HepG2 (cell line): Measurements from ENCODE around the gene ATP6V1F. TPM values are rescaled to one million over a fixed set of nuclear protein-coding genes. Genes with fewer than 3 reads are reported as not detected.

Experiments used
- ATAC-seq: fragments of 200-7000 bp; cut with Tn5 transposase; 3 replicates; pipeline ENCODE4 v1.9.1; 2020; ENCODE audit warnings: mild to moderate bottlenecking, moderate library complexity
- BruUV-seq: library from RNA; stranded (reverse); fragments of 400-500 nt; replicated peaks from 2 replicates; lab custom pipeline; 2021; lab: Mats Ljungman, UMichigan
- CTCF ChIA-PET: fragments of 300-600 bp; formaldehyde crosslinking; extraction: SDS; loops from one replicate; lab custom pipeline; 2021; ENCODE audit warnings: low total read pairs, inconsistent platforms, low intra/inter-chr PET ratio; lab: Yijun Ruan, JAX
- POLR2A ChIA-PET: fragments of 350-600 bp; sonication (Branson Sonifier 250); formaldehyde crosslinking; loops from one replicate; lab custom pipeline; 2020; ENCODE audit warnings: antibody characterized with exemption, inconsistent platforms; lab: Yijun Ruan, JAX
- DNase-seq: peaks from one replicate; pipeline ENCODE4 v3.0.0-alpha.2; 2015; ENCODE audit warnings: low spot score
- FAIRE-seq: peaks from 3 replicates; lab custom pipeline; 2011; peaks lifted over from hg19 to GRCh38; lab: Jason Lieb, UNC
- H2AFZ ChIP-seq: one replicate; pipeline ENCODE4 v1.6.1; 2011; ENCODE audit warnings: low read length, inconsistent platforms
- H3K27ac ChIP-seq: fragments of 300-600 bp; 3 replicates; pipeline ENCODE4 v1.8.0; 2011; ENCODE audit warnings: mixed run types, mild to moderate bottlenecking, mixed read lengths, low read length, inconsistent platforms; ENCODE audit not compliant: insufficient read depth; ENCODE audit errors: extremely low read length
- H3K27me3 ChIP-seq, 2 experiments: fragments of 200-600 bp in 1 of 2; 2 replicates in 1 of 2; 3 replicates in 1 of 2; pipeline versions ENCODE4 v1.6.0 to v1.8.0; 2011; ENCODE audit warnings: low read length in 2 of 2, mild to moderate bottlenecking in 2 of 2, moderate library complexity in 2 of 2, inconsistent platforms in 1 of 2; ENCODE audit not compliant: insufficient read depth in 2 of 2, control insufficient read depth in 1 of 2
- H3K36me3 ChIP-seq, 2 experiments: fragments of 200-600 bp in 1 of 2; replicated peaks in 1 of 2; 2 replicates in 1 of 2; 3 replicates in 1 of 2; pipeline versions ENCODE4 v1.5.1 to v1.8.0; 2011; ENCODE audit warnings: low read length in 2 of 2, inconsistent platforms in 1 of 2; ENCODE audit not compliant: insufficient read depth in 2 of 2, control insufficient read depth in 1 of 2
- H3K4me1 ChIP-seq: 2 replicates; pipeline ENCODE4 v1.5.1; 2012; ENCODE audit warnings: low read length, inconsistent platforms; ENCODE audit not compliant: insufficient read depth
- H3K4me2 ChIP-seq: 2 replicates; pipeline ENCODE4 v1.6.0; 2011; ENCODE audit warnings: low read depth, low read length, inconsistent platforms
- H3K4me3 ChIP-seq, 3 experiments: fragments of 200-600 bp in 1 of 3; sonication (generic), shearing (Covaris generic) in 1 of 3; replicated peaks in 1 of 3; 2 replicates each; pipeline ENCODE4 v1.5.1; 2011 to 2016; ENCODE audit warnings: low read length in 3 of 3, inconsistent platforms in 2 of 3, low read depth in 2 of 3, mild to moderate bottlenecking in 2 of 3, control low read depth in 1 of 3, mixed read lengths in 1 of 3; ENCODE audit not compliant: insufficient read depth in 1 of 3
- H3K79me2 ChIP-seq: one replicate; pipeline ENCODE4 v1.6.1; 2011; ENCODE audit warnings: low read length, inconsistent platforms; ENCODE audit not compliant: insufficient read depth
- H3K9ac ChIP-seq: 2 replicates; pipeline ENCODE4 v1.6.0; 2011; ENCODE audit warnings: mild to moderate bottlenecking, low read depth, low read length, inconsistent platforms; ENCODE audit not compliant: insufficient read depth
- H3K9me3 ChIP-seq: 2 replicates; pipeline ENCODE4 v1.5.1; 2012; ENCODE audit warnings: mild to moderate bottlenecking, low read length
- H4K20me1 ChIP-seq: 2 replicates; pipeline ENCODE4 v1.6.0; 2011; ENCODE audit warnings: inconsistent platforms, mild to moderate bottlenecking, low read length, moderate library complexity; ENCODE audit not compliant: insufficient read depth
- FIP1L1 ChIP-seq: fragments of 200-400 bp; formaldehyde crosslinking; IDR thresholded peaks from 2 replicates; pipeline ENCODE4 v1.6.1; 2018; ENCODE audit warnings: low read depth, mild to moderate bottlenecking, low read length, moderate library complexity, borderline replicate concordance; ENCODE audit not compliant: insufficient read depth
- RCOR2 ChIP-seq: IDR thresholded peaks from 2 replicates; pipeline ENCODE4 v1.6.1; 2016; ENCODE audit warnings: missing biosample characterization, missing genetic modification reagents
- ZBTB7A ChIP-seq: sonication (generic); formaldehyde crosslinking; IDR thresholded peaks from 2 replicates; pipeline ENCODE4 v1.8.0; 2022; ENCODE audit warnings: mild to moderate bottlenecking, missing genetic modification reagents
- ZNF781 ChIP-seq: sonication (generic); formaldehyde crosslinking; IDR thresholded peaks from 2 replicates; pipeline ENCODE4 v1.5.1; 2020; ENCODE audit warnings: borderline replicate concordance, mild to moderate bottlenecking, missing genetic modification reagents; ENCODE audit errors: not compliant biosample characterization
- WGBS: methylation state at CpG from one replicate; pipeline ENCODE4 v1.1.6; 2017; ENCODE audit warnings: low lambda C conversion rate; 5-methylcytosine and 5-hydroxymethylcytosine counted together
- in situ Hi-C: cut with HindIII; loops from 2 replicates; pipeline ENCODE4 v1.10.0; 2017; ENCODE audit warnings: low pct_unique_long_range_greater_than_20kb; ENCODE audit not compliant: extremely low pct_ligation_motif_present
- intact Hi-C: fragments of 100-400 bp; cut with micrococcal nuclease; formaldehyde crosslinking; loops from one replicate; pipeline ENCODE4 v1.10.0; 2022; ENCODE audit not compliant: unreplicated experiment
- polyA plus RNA-seq, 8 experiments: library from polyadenylated mRNA; depleted of rRNA in 3 of 8; stranded (reverse) in 7 of 8; unstranded in 1 of 8; fragments of >200 nt; fragmentation: Illumina TruSeq in 4 of 8; extraction: Trizol in 4 of 8; gene quantifications; 2 replicates each; pipeline versions ENCODE4 v1.2.1 to v1.2.3, GENCODE V29; 2011 to 2016; ENCODE audit warnings: low read depth in 4 of 8, missing spikeins in 1 of 8, mixed read lengths in 1 of 8; ENCODE audit not compliant: insufficient read depth in 1 of 8
- total RNA-seq, 5 experiments: library from RNA; depleted of rRNA; stranded (reverse); fragments of >200 nt; fragmentation: Illumina TruSeq; extraction: Trizol; gene quantifications; 2 replicates each; pipeline ENCODE4 v1.2.3, GENCODE V29; 2016; ENCODE audit warnings: low read depth in 1 of 5
- TF ChIP-seq, protein P1 (sequence below): sonication (generic); formaldehyde crosslinking; IDR thresholded peaks from 2 replicates; pipeline ENCODE4 v1.5.1; 2020; ENCODE audit warnings: mild to moderate bottlenecking, missing genetic modification reagents, borderline replicate concordance
- TF ChIP-seq, protein P2 (sequence below): sonication (generic); formaldehyde crosslinking; IDR thresholded peaks from 2 replicates; pipeline ENCODE4 v1.5.1; 2020; ENCODE audit warnings: mild to moderate bottlenecking, missing genetic modification reagents, moderate library complexity
- TF ChIP-seq, protein P3 (sequence below): sonication (generic); formaldehyde crosslinking; IDR thresholded peaks from 2 replicates; pipeline ENCODE4 v1.4.0; 2020; ENCODE audit warnings: missing genetic modification reagents

The ATP6V1F gene
- total and polyA plus RNA-seq, 2 of the 13 experiments (the other 11 are each of a cell fraction or from before 2014, with no cell fraction given): 87.2 to 132 TPM

GRCh38 chr7:128914566-128915151 lies 52.0 kb downstream of the ATP6V1F start:
- Histone ChIP-seq H3K4me2 (no peak overlapping the region), H3K79me2 (no peaks in the 10 kb centered on the region), H3K9me3 (no peaks in the 10 kb centered on the region), H3K36me3 (no peaks in the 10 kb centered on the region), H2AFZ (no peak overlapping the region), H3K27ac (no peak overlapping the region), H3K4me1 (peaks cover 19% of the 10 kb centered on the region), H3K27me3 (peaks cover 2 to 46% of the 10 kb centered on the region in 2 experiments; a peak in 4 of 5 replicates), H3K4me3 (no peak overlapping the region), H4K20me1 (no peaks in the 10 kb centered on the region), H3K9ac (no peak overlapping the region)
- intact Hi-C loops: no loop called here
- ChIA-PET POLR2A (no interaction called here), CTCF (no interaction called here)
- FAIRE-seq: no peak
- no peak for DNase-seq
- TF ChIP-seq, protein P1, sequence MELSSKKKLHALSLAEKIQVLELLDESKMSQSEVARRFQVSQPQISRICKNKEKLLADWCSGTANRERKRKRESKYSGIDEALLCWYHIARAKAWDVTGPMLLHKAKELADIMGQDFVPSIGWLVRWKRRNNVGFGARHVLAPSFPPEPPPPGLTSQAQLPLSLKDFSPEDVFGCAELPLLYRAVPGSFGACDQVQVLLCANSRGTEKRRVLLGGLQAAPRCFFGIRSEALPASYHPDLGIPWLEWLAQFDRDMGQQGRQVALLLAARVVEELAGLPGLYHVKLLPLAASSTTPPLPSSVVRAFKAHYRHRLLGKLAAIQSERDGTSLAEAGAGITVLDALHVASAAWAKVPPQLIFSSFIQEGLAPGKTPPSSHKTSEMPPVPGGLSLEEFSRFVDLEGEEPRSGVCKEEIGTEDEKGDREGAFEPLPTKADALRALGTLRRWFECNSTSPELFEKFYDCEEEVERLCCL (CRISPR knock-in tag): no peak
- TF ChIP-seq FIP1L1: no peak
- in situ Hi-C loops: no loop called here
- peak; percentile 66 for ATAC-seq
- 10% methylated on average over 6 of the region's 11 CpGs for WGBS
- no TSS peak for BruUV-seq

GRCh38 chr7:128915271-128915819 lies 52.7 kb downstream of the ATP6V1F start:
- intact Hi-C loops (no loop called here), in situ Hi-C loops (no loop called here)
- FAIRE-seq: no peak
- no peak for DNase-seq
- CTCF ChIA-PET: no interaction called here
- H3K79me2 ChIP-seq: no peaks in the 10 kb centered on the region
- H3K9ac ChIP-seq: no peak overlapping the region
- 52% methylated on average over 23 of the region's 34 CpGs for WGBS
- H2AFZ ChIP-seq: no peak overlapping the region
- H3K36me3 ChIP-seq: no peaks in the 10 kb centered on the region
- ATAC-seq: no peak
- H3K4me3 ChIP-seq: no peak overlapping the region
- H4K20me1 ChIP-seq: no peaks in the 10 kb centered on the region
- POLR2A ChIA-PET: no interaction called here
- peaks cover 12% of the 10 kb centered on the region for H3K4me1 ChIP-seq
- no peaks in the 10 kb centered on the region for H3K9me3 ChIP-seq
- H3K27me3 ChIP-seq: peaks cover 2 to 46% of the 10 kb centered on the region in 2 experiments; a peak in 4 of 5 replicates
- H3K27ac ChIP-seq: no peak overlapping the region
- BruUV-seq: no TSS peak
- no peak overlapping the region for H3K4me2 ChIP-seq
- no peak for TF ChIP-seq RCOR2
- TF ChIP-seq ZNF781 (CRISPR knock-in tag): no peak
- TF ChIP-seq, protein P2, sequence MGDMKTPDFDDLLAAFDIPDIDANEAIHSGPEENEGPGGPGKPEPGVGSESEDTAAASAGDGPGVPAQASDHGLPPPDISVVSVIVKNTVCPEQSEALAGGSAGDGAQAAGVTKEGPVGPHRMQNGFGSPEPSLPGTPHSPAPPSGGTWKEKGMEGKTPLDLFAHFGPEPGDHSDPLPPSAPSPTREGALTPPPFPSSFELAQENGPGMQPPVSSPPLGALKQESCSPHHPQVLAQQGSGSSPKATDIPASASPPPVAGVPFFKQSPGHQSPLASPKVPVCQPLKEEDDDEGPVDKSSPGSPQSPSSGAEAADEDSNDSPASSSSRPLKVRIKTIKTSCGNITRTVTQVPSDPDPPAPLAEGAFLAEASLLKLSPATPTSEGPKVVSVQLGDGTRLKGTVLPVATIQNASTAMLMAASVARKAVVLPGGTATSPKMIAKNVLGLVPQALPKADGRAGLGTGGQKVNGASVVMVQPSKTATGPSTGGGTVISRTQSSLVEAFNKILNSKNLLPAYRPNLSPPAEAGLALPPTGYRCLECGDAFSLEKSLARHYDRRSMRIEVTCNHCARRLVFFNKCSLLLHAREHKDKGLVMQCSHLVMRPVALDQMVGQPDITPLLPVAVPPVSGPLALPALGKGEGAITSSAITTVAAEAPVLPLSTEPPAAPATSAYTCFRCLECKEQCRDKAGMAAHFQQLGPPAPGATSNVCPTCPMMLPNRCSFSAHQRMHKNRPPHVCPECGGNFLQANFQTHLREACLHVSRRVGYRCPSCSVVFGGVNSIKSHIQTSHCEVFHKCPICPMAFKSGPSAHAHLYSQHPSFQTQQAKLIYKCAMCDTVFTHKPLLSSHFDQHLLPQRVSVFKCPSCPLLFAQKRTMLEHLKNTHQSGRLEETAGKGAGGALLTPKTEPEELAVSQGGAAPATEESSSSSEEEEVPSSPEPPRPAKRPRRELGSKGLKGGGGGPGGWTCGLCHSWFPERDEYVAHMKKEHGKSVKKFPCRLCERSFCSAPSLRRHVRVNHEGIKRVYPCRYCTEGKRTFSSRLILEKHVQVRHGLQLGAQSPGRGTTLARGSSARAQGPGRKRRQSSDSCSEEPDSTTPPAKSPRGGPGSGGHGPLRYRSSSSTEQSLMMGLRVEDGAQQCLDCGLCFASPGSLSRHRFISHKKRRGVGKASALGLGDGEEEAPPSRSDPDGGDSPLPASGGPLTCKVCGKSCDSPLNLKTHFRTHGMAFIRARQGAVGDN: no peak
- TF ChIP-seq ZBTB7A (CRISPR knock-in tag): no peak
- TF ChIP-seq, protein P3, sequence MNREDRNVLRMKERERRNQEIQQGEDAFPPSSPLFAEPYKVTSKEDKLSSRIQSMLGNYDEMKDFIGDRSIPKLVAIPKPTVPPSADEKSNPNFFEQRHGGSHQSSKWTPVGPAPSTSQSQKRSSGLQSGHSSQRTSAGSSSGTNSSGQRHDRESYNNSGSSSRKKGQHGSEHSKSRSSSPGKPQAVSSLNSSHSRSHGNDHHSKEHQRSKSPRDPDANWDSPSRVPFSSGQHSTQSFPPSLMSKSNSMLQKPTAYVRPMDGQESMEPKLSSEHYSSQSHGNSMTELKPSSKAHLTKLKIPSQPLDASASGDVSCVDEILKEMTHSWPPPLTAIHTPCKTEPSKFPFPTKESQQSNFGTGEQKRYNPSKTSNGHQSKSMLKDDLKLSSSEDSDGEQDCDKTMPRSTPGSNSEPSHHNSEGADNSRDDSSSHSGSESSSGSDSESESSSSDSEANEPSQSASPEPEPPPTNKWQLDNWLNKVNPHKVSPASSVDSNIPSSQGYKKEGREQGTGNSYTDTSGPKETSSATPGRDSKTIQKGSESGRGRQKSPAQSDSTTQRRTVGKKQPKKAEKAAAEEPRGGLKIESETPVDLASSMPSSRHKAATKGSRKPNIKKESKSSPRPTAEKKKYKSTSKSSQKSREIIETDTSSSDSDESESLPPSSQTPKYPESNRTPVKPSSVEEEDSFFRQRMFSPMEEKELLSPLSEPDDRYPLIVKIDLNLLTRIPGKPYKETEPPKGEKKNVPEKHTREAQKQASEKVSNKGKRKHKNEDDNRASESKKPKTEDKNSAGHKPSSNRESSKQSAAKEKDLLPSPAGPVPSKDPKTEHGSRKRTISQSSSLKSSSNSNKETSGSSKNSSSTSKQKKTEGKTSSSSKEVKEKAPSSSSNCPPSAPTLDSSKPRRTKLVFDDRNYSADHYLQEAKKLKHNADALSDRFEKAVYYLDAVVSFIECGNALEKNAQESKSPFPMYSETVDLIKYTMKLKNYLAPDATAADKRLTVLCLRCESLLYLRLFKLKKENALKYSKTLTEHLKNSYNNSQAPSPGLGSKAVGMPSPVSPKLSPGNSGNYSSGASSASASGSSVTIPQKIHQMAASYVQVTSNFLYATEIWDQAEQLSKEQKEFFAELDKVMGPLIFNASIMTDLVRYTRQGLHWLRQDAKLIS: no peak
